ENCODE measurements around the gene C2CD2.

GRCh38 chr21:41901782-41902181, 52.0 kb downstream of the C2CD2 start:
- TF ChIP-seq CTCF (IDR thresholded peaks at IDR 0.05; ENCODE audit: low read depth, low read length, poor library complexity, severe bottlenecking), result no peak
- TF ChIP-seq EZH2phosphoT487 (IDR thresholded peaks at IDR 0.05; ENCODE audit: borderline replicate concordance, low read length), result no peak
